ENCODE results near the gene NPRL2.
"Not testable (repeated sequence)": the region's sequence is repeated elsewhere in the genome, so short reads cannot be mapped to it uniquely, and the experiment has no call there.

NPRL2 gene

DNA sequence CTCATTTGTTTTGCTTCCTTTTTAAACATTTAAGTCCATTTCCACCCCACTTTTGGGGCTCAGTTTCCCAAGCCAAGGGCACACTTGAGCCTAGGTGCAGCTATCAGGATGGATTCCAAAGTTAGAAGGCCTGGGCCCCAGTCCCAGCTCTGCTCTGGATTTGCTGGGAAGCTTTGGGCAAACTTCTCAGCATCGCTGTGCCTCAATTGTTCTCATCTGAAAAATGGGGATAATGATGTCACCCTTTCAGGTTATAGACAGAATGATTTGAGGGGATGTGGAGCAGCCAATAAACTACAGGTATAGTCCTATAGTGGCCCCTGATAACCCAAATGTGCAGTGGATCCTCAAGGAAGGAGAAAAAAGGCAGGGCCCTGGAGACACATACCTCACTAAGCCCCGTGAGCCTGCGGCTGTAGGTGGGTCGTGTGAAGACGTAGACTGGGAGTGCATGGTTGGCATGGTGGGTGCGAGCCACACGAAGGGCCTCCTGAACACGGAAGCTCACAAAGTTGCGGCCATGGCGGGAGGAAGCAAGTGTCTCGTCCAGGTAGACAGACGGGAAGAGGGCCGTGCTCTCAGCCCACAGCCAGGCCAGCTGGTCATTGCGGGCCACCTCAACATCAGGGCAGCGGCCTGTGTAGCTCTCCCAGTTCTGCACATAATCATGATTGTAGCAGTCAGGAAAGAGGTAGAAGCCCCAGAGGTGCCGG lies 31.2 kb downstream of the NPRL2 start:
- no peak for DNase-seq (ENCODE audit: low read depth in 1 of 2, low spot score in 1 of 2)
- TF ChIP-seq JUND (IDR thresholded peaks at IDR 0.05; ENCODE audit: low read depth), result no peak
- in situ Hi-C loops (cut with HindIII; ENCODE audit: low pct_unique_long_range_greater_than_20kb, low sequenced_read_pairs), result no loop called here

DNA sequence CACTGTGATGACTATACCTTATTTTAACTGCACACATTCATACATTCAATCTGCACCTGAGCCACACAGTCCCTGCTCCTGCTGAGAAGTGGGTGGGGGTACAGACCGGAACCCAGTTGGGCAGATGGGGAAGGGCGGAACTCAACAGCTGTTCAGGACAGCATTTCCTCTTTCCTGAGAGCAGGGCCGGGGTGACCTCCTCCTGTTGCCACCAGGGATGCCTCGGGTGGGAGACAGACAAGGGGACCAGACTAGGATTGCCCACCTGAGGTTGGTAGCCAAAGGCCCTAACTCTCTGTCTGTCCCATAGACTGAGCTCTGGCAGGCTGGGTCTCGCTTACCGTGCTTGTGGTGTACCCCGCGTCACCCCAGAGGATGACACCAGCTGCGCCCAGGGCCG lies 32.0 kb downstream of the NPRL2 start:
- DNase-seq (ENCODE audit: low read depth in 1 of 2, low spot score in 1 of 2), result no peak
- TF ChIP-seq JUND (IDR thresholded peaks at IDR 0.05; ENCODE audit: low read depth), result no peak
- in situ Hi-C loops (cut with HindIII; ENCODE audit: low pct_unique_long_range_greater_than_20kb, low sequenced_read_pairs), result no loop called here

DNA sequence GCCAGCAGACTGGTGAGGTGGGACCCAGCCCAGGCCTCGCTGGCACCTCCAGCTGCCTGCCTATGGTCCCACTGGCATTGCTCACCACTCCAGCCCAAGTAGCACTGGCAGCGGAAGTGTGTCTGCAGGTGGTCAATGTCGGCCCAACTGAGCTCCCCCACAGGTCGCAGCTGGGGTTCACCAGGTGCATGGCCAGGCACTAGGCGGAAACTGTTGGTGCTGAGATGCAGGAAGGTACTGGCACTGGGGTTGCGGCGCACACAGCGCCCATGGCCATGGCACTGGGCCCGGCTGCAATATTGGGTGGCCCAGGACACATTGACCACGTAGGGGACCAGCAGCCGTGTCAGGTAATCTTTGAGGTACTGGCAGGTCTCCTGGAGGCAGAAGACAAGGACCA lies 32.4 kb downstream of the NPRL2 start:
- DNase-seq (ENCODE audit: low read depth in 1 of 2, low spot score in 1 of 2), result no peak
- TF ChIP-seq JUND (IDR thresholded peaks at IDR 0.05; ENCODE audit: low read depth), result no peak
- in situ Hi-C loops (cut with HindIII; ENCODE audit: low pct_unique_long_range_greater_than_20kb, low sequenced_read_pairs), result no loop called here

DNA sequence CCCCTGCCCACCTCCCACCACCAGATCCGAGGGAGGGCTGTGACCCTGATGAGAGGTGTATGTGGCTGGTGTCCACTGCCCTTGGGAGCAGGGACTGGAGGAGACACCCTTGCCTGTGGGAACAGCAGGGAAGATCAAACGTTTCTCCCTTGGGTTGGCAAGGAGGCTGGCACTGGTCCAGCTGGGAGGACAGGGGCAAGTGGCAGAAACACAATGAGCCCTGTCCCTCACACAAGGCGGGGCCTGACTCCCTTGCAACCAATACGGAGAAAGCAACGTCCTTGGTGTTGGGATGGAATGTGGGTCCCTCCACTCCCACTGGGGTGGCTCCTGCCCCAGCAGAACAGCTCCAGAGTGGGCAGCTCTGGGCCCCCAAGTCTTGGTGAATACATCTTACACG lies 33.3 kb downstream of the NPRL2 start:
- in situ Hi-C loops (cut with HindIII; ENCODE audit: low pct_unique_long_range_greater_than_20kb, low sequenced_read_pairs), result no loop called here
- no peak for TF ChIP-seq JUND (IDR thresholded peaks at IDR 0.05; ENCODE audit: low read depth)
- peak in 1 of 2 experiments; percentile 68 for DNase-seq (ENCODE audit: low read depth in 1 of 2, low spot score in 1 of 2)

DNA sequence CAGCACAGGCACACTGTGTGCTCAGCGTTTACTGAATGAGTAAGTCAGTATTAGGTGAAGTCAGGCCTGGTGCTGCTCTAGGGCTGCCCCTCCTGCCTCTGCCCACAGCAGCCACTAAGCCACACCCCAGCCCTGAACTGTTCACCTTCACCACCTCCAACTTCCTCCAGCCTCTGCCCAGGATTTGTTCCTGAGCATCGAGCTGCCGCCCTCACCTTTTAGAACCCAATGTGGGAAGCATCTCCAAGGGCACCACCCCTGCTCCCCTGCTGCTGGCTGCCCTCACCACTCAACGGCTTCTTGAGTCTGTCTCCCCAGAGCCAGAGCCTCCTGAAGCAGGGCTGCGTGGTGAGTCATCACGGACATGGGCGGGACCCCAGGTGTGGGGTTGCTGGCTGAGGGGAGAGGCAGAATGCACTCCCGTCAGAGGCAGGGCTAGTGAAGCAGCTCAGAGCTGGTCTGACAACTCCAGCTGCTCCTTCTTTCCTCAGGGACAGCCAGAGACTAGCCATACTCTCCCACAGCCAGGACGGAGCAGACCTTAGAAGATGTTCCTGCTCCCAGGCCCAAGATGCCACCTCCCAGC lies 33.8 kb downstream of the NPRL2 start:
- DNase-seq (ENCODE audit: low read depth in 1 of 2, low spot score in 1 of 2), result peak in 1 of 2 experiments; percentile 87

DNA sequence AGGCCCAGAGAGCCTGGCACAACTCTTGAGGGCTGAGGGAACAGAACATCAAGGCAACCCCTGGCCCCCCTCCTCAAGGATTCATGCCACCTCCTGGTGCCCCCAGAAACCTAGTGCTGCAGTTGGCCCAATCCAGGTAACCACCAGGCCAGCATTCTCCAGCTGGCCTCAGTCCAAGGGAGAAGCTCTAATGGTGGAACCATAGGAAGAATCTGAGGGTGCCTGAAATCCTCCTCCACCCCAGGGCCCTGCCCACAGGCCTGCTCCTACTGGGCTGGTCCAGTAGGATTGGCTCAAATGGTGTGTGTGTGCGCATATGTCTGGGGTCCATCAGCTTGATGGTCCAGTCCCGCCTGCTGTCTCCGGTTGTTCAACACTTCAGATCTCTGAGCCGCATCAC lies 35.8 kb downstream of the NPRL2 start:
- in situ Hi-C loops (cut with HindIII; ENCODE audit: low pct_unique_long_range_greater_than_20kb, low sequenced_read_pairs), result no loop called here
- DNase-seq (ENCODE audit: low read depth in 1 of 2, low spot score in 1 of 2), result no peak
- no peak for TF ChIP-seq JUND (IDR thresholded peaks at IDR 0.05; ENCODE audit: low read depth)

More for the DNA sequence above, 33.8 kb downstream of the NPRL2 start:
- in situ Hi-C loops (cut with HindIII; ENCODE audit: low pct_unique_long_range_greater_than_20kb, low sequenced_read_pairs), result no loop called here
- TF ChIP-seq JUND (IDR thresholded peaks at IDR 0.05; ENCODE audit: low read depth), result no peak

DNA sequence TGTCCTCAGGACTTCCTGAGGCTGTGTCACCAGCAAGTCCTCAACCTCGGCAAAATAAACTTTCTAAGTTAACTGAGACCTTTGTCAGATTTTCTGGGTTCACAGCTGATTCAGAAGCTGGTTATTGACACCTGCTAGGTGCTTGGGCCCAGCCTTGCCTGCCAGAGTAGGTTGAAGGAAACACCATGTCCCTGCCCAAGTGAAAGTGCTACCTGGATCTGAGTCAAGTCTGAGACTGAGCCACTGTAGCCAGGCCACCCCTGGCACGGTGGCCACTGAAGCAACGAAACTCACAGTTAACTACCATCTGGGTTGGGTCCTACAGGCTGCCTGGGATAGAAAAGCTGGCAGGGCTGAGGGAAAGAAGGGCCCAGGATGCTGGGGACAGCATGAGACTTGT lies 36.2 kb downstream of the NPRL2 start:
- no peak for DNase-seq (ENCODE audit: low read depth in 1 of 2, low spot score in 1 of 2)
- in situ Hi-C loops (cut with HindIII; ENCODE audit: low pct_unique_long_range_greater_than_20kb, low sequenced_read_pairs), result no loop called here
- no peak for TF ChIP-seq JUND (IDR thresholded peaks at IDR 0.05; ENCODE audit: low read depth)

DNA sequence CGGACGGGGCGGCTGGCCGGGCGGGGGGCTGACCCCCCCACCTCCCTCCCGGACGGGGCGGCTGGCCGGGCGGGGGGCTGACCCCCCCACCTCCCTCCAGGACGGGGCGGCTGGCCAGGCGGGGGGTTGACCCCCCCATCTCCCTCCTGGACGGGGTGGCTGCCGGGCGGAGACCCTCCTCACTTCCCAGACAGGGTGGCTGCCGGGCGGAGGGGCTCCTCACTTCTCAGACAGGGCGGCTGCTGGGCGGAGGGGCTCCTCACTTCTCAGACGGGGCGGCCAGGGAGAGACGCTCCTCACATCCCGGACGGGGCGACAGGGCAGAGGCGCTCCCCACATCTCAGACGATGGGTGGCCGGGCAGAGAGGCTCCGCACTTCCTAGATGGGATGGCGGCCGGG lies 38.5 kb downstream of the NPRL2 start:
- DNase-seq (ENCODE audit: low read depth in 1 of 2, low spot score in 1 of 2); in situ Hi-C loops (cut with HindIII; ENCODE audit: low pct_unique_long_range_greater_than_20kb, low sequenced_read_pairs): not testable (repeated sequence)

DNA sequence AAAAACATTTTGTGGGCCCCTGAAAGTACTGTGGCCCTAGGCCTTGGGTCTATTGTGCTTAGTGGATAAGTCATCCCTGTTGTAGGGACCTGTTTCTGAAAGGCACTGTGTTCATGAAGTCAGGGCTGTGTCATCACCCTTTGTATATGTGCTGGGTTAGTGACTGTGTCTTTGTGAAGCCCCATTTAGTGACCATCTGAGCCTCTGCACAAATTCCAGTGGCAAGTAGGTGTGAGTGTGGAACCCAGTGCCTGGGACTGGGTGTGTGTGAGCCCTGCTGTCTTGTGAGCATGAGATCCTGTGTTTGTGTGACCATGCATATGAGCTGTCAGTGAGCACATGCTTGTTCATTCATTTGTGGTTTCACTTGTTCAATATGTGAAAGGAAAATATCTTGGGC lies 46.0 kb downstream of the NPRL2 start:
- DNase-seq (ENCODE audit: low read depth in 1 of 2, low spot score in 1 of 2), result no peak
- in situ Hi-C loops (cut with HindIII; ENCODE audit: low pct_unique_long_range_greater_than_20kb, low sequenced_read_pairs), result no loop called here
- TF ChIP-seq JUND (IDR thresholded peaks at IDR 0.05; ENCODE audit: low read depth), result no peak

DNA sequence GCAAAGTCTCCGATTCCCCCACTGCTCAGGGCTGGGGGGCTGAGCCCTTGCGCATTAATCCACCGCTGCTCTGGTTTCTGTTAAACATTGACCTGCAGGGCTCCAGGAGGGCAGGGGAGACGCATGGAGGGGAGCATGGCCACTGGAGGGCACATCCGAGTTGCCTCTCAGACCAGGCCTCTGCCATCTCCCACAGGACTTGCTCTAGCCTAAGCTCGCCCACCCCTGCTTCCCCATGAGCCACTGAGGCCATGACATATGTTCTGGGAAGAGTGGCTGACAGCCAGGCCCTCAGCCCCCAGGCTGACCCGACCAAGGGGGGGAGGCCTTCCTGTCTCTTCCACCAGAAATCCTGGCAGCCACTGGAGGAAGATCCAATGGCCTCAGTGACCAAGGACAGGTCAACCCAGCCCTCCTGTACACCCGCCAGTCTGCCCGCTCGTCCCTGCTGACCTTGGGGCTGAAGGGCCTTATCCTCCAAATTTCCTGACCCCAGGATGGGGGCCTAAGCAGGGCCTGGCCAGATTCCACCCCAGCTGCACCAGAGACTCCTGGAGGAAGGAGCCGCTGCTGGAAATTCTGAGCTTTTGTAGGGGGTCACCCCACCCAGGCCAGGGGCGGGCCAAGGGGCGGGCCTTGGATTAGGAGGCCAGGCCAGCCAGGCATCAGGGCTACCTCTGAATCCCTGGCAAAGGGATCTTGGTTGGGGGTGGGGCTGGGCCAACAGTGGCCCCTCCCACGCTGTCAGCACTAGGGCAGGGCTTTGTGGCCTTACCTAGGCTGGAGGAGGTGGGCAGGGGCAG lies 47.4 kb downstream of the NPRL2 start, which contains the start of gene HYAL1:
TSS of gene HYAL1 (minus strand) at position 562 of the 803 bp plus-strand sequence. CDS start 618 bp downstream, outside the sequence.
- in situ Hi-C loops (cut with HindIII; ENCODE audit: low pct_unique_long_range_greater_than_20kb, low sequenced_read_pairs), result no loop called here
- no peak for TF ChIP-seq JUND (IDR thresholded peaks at IDR 0.05; ENCODE audit: low read depth)
- DNase-seq (ENCODE audit: low read depth in 1 of 2, low spot score in 1 of 2), result peak in 1 of 2 experiments; percentile 61

DNA sequence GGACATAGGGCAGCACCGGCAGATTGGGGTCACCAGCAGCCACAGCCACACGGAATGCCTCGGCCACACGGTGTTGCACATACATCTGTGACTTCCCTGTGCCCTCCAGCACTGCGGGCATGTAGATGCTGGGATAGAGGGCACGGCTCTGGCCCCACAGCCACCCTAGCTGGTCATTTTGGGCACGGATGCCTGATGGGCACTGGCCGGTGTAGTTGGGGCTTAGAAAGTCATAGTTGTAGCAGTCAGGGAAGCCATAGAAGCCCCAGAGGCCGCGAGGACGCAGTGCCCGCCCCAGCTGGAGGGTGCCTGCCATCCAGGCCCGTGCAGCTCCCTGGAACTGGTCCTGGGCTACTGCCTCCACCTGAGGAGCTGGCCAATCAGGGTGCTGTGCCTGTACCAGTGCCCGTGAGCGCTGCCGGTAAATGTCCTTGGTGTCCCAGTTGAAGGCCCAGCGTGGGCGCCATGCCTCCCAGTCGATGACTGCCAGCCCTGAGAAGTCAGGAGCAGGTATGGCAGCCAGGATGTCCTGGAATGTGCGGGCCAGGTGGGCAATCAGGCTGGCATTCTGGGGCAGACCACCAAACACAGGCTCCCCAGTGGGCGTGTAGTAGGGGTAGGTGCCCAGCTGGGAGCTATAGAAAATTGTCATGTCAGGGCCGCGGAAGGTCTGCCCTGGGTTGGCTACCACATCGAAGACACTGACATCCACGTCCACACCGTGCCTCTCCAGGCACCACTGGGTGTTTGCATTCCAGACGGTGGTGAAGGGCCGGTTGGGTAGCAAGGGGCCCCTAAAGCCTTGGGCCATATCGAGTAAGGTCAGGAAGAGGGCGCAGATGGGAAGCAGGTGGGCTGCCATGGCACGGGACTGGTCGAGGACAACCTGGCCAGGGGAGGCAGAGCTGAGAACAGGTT lies 48.2 kb downstream of the NPRL2 start:
- TF ChIP-seq JUND (IDR thresholded peaks at IDR 0.05; ENCODE audit: low read depth), result no peak
- in situ Hi-C loops (cut with HindIII; ENCODE audit: low pct_unique_long_range_greater_than_20kb, low sequenced_read_pairs), result no loop called here
- DNase-seq (ENCODE audit: low read depth in 1 of 2, low spot score in 1 of 2), result no peak

DNA sequence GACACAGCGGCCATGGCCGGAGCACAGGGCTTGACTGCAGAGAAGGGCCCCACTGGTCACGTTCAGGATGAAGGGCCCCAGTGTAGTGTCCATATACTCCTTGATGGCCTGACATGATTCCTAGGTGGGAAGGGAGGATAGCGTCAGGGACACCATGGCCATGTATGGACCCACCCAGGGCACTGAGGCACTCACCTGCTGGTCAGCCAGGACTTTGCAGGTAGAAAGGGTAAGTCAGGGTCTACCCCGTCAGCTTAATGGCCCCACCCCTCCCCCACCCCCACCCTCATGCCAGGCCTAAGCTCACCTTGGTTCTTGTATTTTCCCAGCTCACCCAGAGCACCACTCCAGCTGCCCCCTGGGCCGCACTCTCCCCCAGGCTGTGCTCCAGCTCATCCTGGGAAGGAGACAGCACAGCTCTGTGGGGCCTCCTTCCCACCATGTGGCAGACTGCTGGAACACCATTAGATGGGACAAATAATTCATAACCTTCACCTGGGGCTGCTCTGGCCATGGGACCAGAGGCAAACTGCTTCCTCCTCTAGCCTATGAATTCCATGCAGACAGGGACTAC lies 49.8 kb downstream of the NPRL2 start:
- no peak for DNase-seq (ENCODE audit: low read depth in 1 of 2, low spot score in 1 of 2)
- TF ChIP-seq JUND (IDR thresholded peaks at IDR 0.05; ENCODE audit: low read depth), result no peak
- in situ Hi-C loops (cut with HindIII; ENCODE audit: low pct_unique_long_range_greater_than_20kb, low sequenced_read_pairs), result no loop called here

All from T47D (cell line).